Esophagus (tissue), 2 donors: Measurements from ENCODE around the gene CAND1. TPM values are rescaled to one million over a fixed set of nuclear protein-coding genes. Genes with fewer than 3 reads are reported as not detected.
"Not testable (repeated sequence)": the region's sequence is repeated elsewhere in the genome, so short reads cannot be mapped to it uniquely, and the experiment has no call there.

Source experiments
- H3K27ac ChIP-seq, 2 donors: one replicate each; pipeline ENCODE4 v1.5.1; 2013; ENCODE audit warnings: low read depth in 2 of 2, mild to moderate bottlenecking in 2 of 2, inconsistent platforms in 1 of 2, low read length in 1 of 2, moderate library complexity in 1 of 2
- H3K27me3 ChIP-seq, 2 donors: one replicate each; pipeline ENCODE4 v1.6.1; 2013; ENCODE audit warnings: low read length in 2 of 2, control low read depth in 1 of 2, mild to moderate bottlenecking in 1 of 2; ENCODE audit not compliant: insufficient read depth in 2 of 2, control insufficient read depth in 1 of 2
- H3K36me3 ChIP-seq, 2 donors: one replicate each; pipeline ENCODE4 v1.6.1; 2013; ENCODE audit warnings: low read length in 1 of 2; ENCODE audit not compliant: control insufficient read depth in 2 of 2, insufficient read depth in 2 of 2
- H3K4me1 ChIP-seq, 2 donors: one replicate each; pipeline ENCODE4 v1.6.1; 2013; ENCODE audit warnings: low read length in 1 of 2; ENCODE audit not compliant: control insufficient read depth in 2 of 2, insufficient read depth in 2 of 2
- H3K4me3 ChIP-seq, 2 donors: one replicate each; pipeline ENCODE4 v1.5.1; 2013; ENCODE audit warnings: low read length in 2 of 2, mild to moderate bottlenecking in 2 of 2, low read depth in 1 of 2, moderate library complexity in 1 of 2
- H3K9me3 ChIP-seq, 2 donors: one replicate each; pipeline ENCODE4 v1.6.1; 2013; ENCODE audit warnings: mild to moderate bottlenecking in 2 of 2, low read depth in 1 of 2, low read length in 1 of 2, moderate library complexity in 1 of 2; ENCODE audit not compliant: control insufficient read depth in 2 of 2, insufficient read depth in 1 of 2
- WGBS, 2 donors: extraction: QIAGEN DNeasy Blood & Tissue Kit; methylation state at CpG; one replicate each; pipeline ENCODE4 v1.1.7; 2013; 5-methylcytosine and 5-hydroxymethylcytosine counted together
- polyA plus RNA-seq, 2 donors: library from polyadenylated mRNA; stranded (reverse); fragments of 200-250 nt; gene quantifications; one replicate each; pipeline ENCODE4 v1.2.3, GENCODE V29; 2013
- donor health status: healthy with polysubstance abuse.
- donor health status: Bipolar disorder and iron deficiency.

Gene CAND1
- polyA plus RNA-seq, 2 donors: 12.5 to 25.7 TPM

- no peaks in the 10 kb centered on the region for H3K27me3 ChIP-seq
- H3K4me1 ChIP-seq: no peaks in the 10 kb centered on the region
- H3K27ac ChIP-seq: no peak overlapping the region
- H3K9me3 ChIP-seq: peaks cover 0 to 6% of the 10 kb centered on the region in 2 donors
- H3K36me3 ChIP-seq: peaks cover 0 to 4% of the 10 kb centered on the region in 2 donors
- no peak overlapping the region for H3K4me3 ChIP-seq
Observed at GRCh38 chr12:67326637-67327036, 57.5 kb downstream of the CAND1 start.

DNA sequence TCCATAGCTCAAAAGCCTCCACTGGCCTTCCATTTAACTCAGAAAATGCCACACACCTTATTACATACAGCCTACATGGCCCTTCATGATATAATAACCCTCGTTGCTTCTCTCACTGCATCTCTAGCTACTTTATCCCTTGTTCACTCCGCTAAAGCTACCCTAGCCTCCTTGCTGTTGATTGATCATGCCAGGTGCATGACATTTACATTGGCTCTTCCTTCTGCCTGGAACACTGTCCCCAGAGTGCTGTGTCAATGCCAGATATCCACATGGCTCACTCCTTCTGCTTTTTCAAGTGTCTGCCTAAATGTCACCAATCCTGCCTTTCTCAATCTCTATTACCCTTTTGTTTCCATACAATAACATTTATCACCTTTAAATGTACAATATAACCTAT, 58.3 kb downstream of the CAND1 start:
- Histone ChIP-seq H3K27me3 (no peaks in the 10 kb centered on the region), H3K9me3 (peaks cover 0 to 4% of the 10 kb centered on the region in 2 donors), H3K36me3 (peaks cover 0 to 2% of the 10 kb centered on the region in 2 donors), H3K4me1 (no peaks in the 10 kb centered on the region), H3K27ac (no peak overlapping the region), H3K4me3 (no peak overlapping the region)
- 72 to 77% methylated on average over 2 of the region's 2 CpGs for WGBS, 2 donors

DNA sequence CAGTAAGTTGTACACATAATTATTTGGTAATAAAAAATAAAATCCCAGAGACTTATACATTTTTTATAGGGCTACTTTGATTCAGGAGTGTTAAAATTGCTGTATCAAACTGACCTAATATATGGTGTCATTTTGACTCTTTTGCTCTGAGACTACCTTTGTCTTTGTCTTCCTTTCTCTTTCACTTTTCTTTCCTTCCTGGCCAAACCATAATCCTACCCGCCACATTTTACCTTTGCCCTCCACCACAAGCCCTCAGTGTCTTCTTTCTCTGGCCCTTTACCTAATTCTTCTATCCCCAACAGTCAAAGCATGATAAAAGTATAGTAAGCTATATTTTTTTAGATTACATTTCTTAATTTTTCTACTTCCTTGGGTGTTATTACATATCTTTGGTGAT, 62.0 kb downstream of the CAND1 start:
- H3K36me3 ChIP-seq: no peaks in the 10 kb centered on the region
- no peak overlapping the region for H3K27ac ChIP-seq
- 50 to 77% methylated on average over 1 of the region's 1 CpG for WGBS, 2 donors
- H3K4me3 ChIP-seq: no peak overlapping the region
- no peaks in the 10 kb centered on the region for H3K4me1 ChIP-seq
- H3K9me3 ChIP-seq: no peaks in the 10 kb centered on the region
- no peaks in the 10 kb centered on the region for H3K27me3 ChIP-seq

DNA sequence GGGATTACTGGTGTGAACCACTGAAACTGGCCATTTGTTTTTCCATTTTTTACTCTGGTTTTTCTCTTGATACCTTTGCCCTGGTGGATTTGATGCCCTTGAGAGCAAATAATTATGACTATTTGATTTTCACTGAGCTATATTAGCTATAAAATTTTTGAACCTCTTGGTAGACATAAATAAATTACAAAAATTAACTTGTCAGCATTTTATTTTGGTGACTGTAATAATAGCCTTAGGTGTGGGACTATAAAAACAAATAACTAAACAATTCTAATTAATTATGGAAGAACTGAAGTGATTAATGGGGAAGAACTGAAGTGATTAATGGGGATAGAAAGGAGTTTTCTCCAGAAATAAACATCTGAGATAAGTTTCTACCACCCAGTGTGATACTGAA, 62.7 kb downstream of the CAND1 start:
- Histone ChIP-seq H3K4me1 (no peaks in the 10 kb centered on the region), H3K27ac (no peak overlapping the region), H3K36me3 (no peaks in the 10 kb centered on the region), H3K4me3 (no peak overlapping the region), H3K9me3 (no peaks in the 10 kb centered on the region), H3K27me3 (no peaks in the 10 kb centered on the region)

- 91% methylated on average over 1 of the region's 1 CpG for WGBS, 2 donors
- Histone ChIP-seq H3K9me3 (no peaks in the 10 kb centered on the region), H3K27me3 (no peaks in the 10 kb centered on the region), H3K4me3 (no peak overlapping the region), H3K27ac (no peak overlapping the region), H3K4me1 (no peaks in the 10 kb centered on the region), H3K36me3 (no peaks in the 10 kb centered on the region)
Observed at GRCh38 chr12:67333649-67334048, 64.5 kb downstream of the CAND1 start.

- no peaks in the 10 kb centered on the region for H3K36me3 ChIP-seq
- H3K4me3 ChIP-seq: no peak overlapping the region
- H3K9me3 ChIP-seq: peaks cover 0 to 3% of the 10 kb centered on the region in 2 donors
- no peaks in the 10 kb centered on the region for H3K27me3 ChIP-seq
- no peaks in the 10 kb centered on the region for H3K4me1 ChIP-seq
- H3K27ac ChIP-seq: no peak overlapping the region
Observed at GRCh38 chr12:67338426-67338825, 69.3 kb downstream of the CAND1 start.

DNA sequence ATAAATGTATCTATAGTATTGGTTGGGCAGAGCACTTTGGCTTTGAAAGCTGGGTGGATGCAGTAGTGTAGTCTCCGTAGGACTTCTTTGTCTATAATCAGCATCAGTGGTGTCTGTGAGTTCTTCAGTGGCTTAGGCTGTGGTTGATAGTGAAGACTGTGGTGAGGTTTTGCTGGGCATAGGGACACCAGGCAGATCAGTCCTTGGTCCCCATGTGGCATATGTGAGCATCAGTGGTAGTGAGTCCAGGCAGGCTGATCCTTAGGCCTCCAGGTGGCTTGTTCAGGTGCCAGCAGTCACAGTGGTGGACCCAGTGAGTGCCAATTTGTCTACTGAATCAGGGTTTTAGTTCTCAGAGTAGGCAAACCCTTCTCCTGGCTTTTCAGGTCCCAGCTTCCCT, 70.4 kb downstream of the CAND1 start:
- H3K4me1 ChIP-seq: no peaks in the 10 kb centered on the region
- no peak overlapping the region for H3K27ac ChIP-seq
- no peaks in the 10 kb centered on the region for H3K27me3 ChIP-seq
- 100% methylated on average over 1 of the region's 1 CpG for WGBS, 2 donors
- no peaks in the 10 kb centered on the region for H3K36me3 ChIP-seq
- peaks cover 0 to 3% of the 10 kb centered on the region in 2 donors for H3K9me3 ChIP-seq
- no peak overlapping the region for H3K4me3 ChIP-seq

- 91 to 93% methylated on average over 14 of the region's 14 CpGs for WGBS, 2 donors
Observed at GRCh38 chr12:67341086-67341485, 71.9 kb downstream of the CAND1 start.

DNA sequence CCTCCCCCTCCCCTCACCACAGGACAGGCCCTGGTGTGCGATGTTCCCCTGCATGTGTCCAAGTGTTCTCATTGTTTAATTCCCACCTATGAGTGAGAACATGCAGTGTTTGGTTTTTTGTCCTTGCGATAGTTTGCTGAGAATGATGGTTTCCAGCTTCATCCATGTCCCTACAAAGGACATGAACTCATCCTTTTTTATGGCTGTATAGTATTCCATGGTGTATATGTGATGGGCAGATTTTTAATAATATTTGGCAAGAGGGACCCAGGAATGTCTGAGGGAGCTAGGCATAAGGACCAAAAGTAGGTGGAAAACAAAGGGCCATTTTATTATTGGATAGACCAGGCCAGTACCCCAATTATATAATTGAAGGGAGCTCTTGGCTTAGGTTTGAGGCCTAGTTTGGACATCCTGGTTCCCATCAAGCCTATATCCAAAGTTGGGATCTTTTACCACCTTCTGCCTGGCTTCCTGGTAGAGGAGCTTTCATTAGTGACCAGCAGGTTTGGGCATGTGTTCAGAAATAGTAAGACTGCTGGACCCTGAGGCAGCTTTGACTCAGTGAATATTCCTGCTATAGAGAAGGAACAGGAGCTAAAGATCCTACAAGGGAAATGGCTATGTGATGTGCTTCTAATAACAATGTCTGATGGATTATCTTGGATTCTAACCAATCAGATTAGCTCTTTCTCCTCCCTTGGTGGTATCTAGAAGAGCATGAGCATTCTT, 76.0 kb downstream of the CAND1 start:
- no peaks in the 10 kb centered on the region for H3K36me3 ChIP-seq
- no peak overlapping the region for H3K27ac ChIP-seq
- H3K27me3 ChIP-seq: no peaks in the 10 kb centered on the region
- no peaks in the 10 kb centered on the region for H3K4me1 ChIP-seq
- WGBS, 2 donors: 99 to 100% methylated on average over 2 of the region's 2 CpGs
- no peak overlapping the region for H3K4me3 ChIP-seq
- no peaks in the 10 kb centered on the region for H3K9me3 ChIP-seq

More at GRCh38 chr12:67341086-67341485, 71.9 kb downstream of the CAND1 start:
- not testable (repeated sequence) for H3K36me3 ChIP-seq, H3K27ac ChIP-seq, H3K4me1 ChIP-seq, H3K27me3 ChIP-seq, H3K4me3 ChIP-seq, H3K9me3 ChIP-seq

DNA sequence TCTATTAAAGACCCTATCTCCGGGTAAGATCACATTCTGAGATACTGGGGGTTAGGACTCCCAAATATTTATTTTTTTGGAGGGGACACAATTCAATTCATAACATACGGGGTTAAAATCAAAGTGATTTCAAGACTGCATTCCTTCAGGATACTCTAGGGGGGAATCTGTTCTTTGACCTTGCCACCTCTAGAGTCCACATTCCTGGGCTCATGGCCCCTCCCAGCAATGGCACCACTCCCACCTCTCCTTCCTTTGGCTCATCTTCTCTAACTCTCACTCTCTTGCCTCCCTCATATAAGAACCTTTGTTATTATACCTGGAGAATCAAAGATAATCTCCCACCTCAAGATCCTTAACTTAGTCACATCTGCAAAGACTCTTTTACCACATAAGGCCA, 79.5 kb downstream of the CAND1 start:
- no peaks in the 10 kb centered on the region for H3K27me3 ChIP-seq
- no peak overlapping the region for H3K27ac ChIP-seq
- no peaks in the 10 kb centered on the region for H3K9me3 ChIP-seq
- no peak overlapping the region for H3K4me3 ChIP-seq
- WGBS, 2 donors: 86 to 87% methylated on average over 2 of the region's 2 CpGs
- no peaks in the 10 kb centered on the region for H3K4me1 ChIP-seq
- no peaks in the 10 kb centered on the region for H3K36me3 ChIP-seq
